Central memory CD4-positive, alpha-beta T cell (primary cell): ENCODE measurements around the gene NFXL1.
"Not testable (repeated sequence)": the region's sequence is repeated elsewhere in the genome, so short reads cannot be mapped to it uniquely, and the experiment has no call there.

Experiments
- DNase-seq: peaks from one replicate; pipeline ENCODE4 v3.0.0; 2022
- total RNA-seq, 3 experiments: gene quantifications; one replicate each; lab custom pipeline; 2026; lab: John Stamatoyannopoulos, UW

NFXL1 gene
- 18.4 to 23.6 (median 19.7) reads per million in 3 experiments for total RNA-seq

- peak; percentile 94 for DNase-seq
Observed at GRCh38 chr4:47914220-47914925, at the start of gene NFXL1. NFXL1 (minus strand) TSS chr4:47914583; CDS start chr4:47914203, 380 bp downstream.

GRCh38 chr4:47954677-47955076, 40.3 kb upstream of the NFXL1 start:
- DNase-seq: no peak

- no peak for DNase-seq
Observed at GRCh38 chr4:47954245-47954644, 39.9 kb upstream of the NFXL1 start.

DNA sequence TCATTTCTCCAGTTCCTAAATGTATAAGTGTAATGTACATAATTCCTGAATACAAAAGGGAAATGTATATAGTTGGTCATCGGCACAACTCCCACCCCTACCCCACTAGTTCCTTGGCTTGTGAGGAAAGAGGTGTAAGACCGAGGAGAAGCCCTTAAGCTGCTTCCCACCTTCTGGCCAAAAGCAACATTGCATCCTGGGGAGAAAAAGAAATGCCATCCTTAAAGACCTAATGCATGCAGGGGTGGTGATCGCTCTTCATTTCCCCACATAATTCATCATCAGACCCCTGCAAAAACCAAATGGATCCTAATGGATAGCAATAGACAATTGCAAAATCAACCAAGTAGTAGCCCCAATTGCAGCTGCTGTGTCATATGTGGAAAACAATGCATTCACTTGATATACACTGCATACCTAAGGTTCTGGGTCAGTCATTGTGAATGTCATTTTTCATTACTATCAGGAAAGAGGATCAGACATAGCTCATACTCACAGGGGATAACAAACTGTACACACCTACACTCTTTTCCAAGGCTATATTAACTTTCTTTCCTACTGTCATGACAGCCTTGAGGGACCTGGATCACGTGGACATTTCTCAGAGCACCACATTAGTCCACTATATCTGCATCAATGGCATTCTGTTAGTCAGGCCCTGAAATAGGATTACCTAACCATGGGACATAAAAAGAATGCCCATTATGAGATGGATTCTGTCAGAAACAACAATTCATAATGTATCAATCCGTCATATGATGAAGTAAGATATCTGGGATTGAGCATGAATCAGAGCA, 31.7 kb upstream of the NFXL1 start:
- DNase-seq: no peak

- DNase-seq: no peak
Observed at GRCh38 chr4:47942081-47942819, 27.9 kb upstream of the NFXL1 start.

DNA sequence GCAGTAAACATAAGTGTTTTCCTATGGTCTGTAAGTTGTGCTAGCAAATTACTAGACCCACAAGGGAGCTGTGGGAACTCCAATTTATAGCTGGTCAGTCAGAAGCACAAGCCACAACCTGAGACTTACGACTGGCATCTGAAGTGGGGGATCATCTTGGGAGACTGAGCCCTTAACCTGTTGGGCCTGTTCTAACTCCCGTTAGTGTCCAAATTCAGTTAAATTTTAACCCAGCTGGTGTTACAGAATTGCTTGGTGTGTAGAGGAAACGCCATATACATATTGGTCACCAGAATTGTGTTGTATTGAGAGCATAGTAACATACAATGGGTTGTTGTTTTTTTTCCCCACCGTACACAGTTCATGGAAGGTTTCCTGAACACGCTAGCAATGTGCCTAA, 25.1 kb upstream of the NFXL1 start:
- DNase-seq: no peak

DNA sequence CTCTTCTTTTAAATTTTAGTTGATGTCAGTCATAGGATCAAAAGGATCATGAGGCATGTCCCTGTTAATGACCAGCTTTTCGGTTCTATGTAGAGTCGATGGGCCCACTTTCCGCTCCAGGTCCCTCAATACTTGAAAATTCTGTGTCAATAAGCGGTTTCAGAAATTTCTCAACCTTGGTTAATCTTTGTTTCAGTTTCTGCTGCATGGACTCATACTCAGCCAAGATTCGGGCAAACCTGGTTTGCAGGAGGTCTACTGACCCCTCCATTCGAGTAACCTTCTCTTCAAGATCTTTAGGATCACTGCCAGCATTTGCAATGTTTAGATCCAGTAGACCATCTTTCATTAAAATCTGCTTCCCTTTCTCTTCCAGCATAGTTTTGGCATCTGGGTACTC, 22.0 kb upstream of the NFXL1 start:
- no peak for DNase-seq

DNA sequence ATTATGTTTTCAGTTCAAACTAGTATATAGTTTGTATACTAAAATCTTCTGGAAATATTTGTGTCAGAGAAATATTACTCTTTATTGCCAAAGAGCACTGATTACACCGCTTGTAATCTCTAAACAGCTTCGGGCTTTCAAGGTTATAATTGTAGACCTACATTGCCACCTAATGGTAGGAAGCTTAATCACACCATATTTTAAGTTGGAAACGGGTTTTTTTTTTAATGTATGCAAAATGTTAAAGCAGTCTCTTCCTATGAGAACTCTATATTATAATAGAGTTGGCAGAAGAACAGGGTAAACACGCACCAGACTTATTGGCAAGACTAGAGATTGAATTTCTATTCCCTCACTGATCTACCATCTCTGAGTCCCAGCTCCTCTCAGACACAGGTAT, 19.5 kb upstream of the NFXL1 start:
- peak; percentile 38 for DNase-seq

DNA sequence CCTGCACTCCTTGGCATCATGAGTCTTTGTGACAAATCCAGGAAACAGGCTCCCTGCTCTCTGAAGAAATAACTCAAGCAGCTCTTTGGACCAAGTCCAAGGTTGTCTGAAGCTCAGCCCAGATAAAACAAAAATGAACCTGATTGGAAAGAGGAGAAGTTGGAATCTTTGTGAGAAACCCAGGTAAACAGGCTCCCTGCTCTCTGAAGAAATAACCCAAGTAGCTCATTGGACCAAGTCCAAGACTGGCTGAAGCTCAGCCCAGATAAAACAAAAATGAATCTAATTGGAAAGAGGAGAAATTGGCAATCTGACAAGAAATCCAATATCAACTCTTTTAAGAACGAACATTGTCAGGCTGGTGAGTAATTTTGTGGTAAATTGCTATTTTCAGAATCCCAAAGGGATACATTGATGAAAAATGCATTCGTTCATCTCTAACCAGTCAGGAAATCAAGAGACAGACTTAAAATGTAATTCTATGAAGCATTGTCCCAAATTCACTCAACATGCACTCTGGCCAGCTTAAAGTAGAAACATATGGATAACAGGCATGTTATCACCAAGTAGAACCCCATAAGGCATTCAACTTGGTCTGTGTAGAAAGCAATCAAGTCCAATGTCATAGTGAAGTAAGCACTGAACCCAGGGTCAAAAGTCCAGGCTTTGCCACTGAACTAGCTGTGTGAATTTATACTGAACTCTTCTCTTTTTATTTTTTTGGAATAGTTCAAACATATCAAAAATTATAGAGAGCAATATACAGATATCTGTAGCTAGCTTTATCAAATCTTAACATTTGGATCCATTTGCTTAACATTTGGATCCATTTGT, 16.8 kb upstream of the NFXL1 start:
- no peak for DNase-seq

DNA sequence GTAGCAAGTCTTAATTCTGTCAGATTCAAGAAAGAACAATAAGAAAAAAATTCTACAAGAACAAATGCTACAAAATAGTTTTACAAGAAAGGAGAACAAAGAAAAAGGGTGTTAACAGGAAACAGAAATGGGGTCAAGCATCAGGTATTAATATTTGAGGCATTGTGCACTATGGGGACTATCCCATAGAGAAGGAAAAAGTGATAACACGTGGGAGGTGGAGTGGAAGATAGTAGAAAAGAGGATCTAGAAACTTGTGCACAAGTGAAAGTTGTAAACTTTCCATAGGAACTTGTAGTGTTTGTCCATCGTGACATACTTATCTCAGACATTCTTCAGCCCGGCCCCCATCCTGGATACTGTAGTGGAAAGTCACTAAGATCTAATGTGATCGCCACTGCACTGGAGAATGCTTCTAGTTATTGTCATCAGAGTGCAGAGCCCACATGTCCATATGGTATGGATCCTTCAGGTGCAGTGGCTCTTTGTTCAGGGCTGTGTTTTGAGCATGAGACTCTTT, 15.4 kb upstream of the NFXL1 start:
- no peak for DNase-seq

GRCh38 chr4:47926667-47927258, 12.4 kb upstream of the NFXL1 start:
- DNase-seq: peak; percentile 31

DNA sequence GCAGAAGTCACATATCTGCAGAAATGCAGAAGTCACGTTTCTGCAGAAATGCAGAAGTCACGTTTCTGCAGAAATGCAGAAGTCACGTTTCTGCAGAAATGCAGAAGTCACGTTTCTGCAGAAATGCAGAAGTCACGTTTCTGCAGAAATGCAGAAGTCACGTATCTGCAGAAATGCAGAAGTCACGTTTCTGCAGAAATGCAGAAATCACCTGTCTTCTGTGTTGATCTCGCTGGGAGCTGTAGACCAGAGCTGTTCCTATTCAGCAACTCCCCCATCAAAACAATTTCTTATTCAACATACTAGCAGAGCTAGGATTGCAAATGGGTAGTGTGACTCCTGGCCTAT, 8.9 kb upstream of the NFXL1 start:
- not testable (repeated sequence) for DNase-seq

DNA sequence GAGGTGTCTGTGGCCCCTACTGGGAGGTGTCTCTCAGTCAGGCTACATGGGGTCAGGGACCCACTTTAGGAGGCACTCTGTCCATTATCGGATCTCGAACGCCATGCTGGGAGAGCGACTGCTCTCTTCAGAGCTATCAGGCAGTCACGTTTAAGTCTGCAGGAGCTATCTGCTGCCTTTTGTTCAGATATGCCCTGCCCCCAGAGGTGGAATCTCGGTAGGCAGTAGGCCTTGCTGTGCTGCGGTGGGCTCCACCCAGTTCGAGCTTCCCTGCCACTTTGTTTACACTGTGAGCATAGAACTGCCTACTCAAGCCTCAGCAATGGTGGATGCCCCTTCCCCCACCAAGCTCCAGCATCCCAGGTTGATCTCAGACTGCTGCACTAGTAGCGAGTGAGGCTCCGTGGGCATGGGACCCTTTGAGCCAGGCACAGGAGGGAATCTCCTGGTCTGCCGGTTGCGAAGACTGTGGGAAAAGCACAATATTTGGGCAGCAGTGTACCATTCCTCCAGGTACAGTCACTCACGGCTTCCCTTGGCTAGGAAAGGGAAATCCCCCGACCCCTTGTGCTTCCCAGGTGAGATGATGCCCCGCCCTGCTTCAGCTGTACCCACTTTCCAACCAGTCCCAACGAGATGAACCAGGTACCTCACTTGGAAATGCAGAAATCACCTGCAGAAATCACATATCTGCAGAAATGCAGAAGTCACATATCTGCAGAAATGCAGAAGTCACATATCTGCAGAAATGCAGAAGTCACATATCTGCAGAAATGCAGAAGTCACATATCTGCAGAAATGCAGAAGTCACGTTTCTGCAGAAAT, 8.3 kb upstream of the NFXL1 start:
- DNase-seq: not testable (repeated sequence)

GRCh38 chr4:47917163-47917562, 2.8 kb upstream of the NFXL1 start:
- not testable (repeated sequence) for DNase-seq

- DNase-seq: no peak
Observed at GRCh38 chr4:47915378-47915777, 995 bp upstream of the NFXL1 start.

- no peak for DNase-seq
Observed at GRCh38 chr4:47914926-47915237, 499 bp upstream of the NFXL1 start.

DNA sequence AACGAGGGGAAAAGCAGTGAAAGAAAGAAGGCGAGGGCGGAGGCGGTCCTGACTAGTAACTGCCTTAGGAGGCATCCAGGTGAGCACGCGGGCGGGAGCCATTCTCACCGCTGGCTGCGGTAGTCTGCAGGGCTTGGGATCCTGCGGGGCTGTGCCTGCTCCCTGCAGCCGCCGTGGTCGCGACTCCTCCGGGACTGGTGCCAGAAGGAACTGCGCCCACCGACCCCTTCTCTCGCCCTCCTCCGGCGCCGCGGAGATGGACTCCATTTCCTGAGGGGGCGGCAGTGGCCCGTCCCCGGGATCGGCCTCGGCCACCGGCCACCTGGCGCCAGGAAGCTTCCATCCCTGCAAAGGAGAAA, 543 bp downstream of the NFXL1 start:
- peak; percentile 18 for DNase-seq

GRCh38 chr4:47913330-47913729, 1.1 kb downstream of the NFXL1 start:
- DNase-seq: no peak

GRCh38 chr4:47907089-47907646, 7.2 kb downstream of the NFXL1 start:
- no peak for DNase-seq

GRCh38 chr4:47899639-47900038, 14.7 kb downstream of the NFXL1 start:
- no peak for DNase-seq

DNA sequence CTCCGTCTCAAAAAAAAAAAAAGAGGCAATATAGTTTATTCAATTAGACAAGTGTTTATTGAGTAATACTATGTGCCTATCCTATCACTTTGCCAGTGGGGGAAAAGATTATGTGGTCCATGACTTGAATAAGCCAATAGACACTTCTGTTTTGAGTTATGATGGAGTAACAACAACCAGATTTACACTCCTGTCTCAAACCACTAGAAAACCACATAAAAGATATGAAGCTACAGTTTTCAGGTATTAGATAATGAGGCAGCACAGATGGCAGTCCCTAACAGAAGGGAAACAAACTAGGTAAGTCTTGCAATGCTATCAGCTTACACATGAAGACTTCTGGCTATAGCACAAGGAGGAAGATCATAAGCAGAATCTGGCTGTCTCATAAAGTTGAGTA, 22.5 kb downstream of the NFXL1 start:
- peak; percentile 12 for DNase-seq
